Mammary epithelial cell (primary cell): ENCODE measurements around the gene ADCY9.
"Not testable (repeated sequence)": the region's sequence is repeated elsewhere in the genome, so short reads cannot be mapped to it uniquely, and the experiment has no call there.

ENCODE experiments used
- CTCF ChIP-seq, 2 donors: IDR thresholded peaks in 1 of 2; conservative IDR thresholded peaks in 1 of 2; 2 replicates each; pipeline ENCODE4 v1.5.1; 2011 to 2012; ENCODE audit warnings: inconsistent platforms in 2 of 2, low read length in 2 of 2, mild to moderate bottlenecking in 2 of 2, control low read depth in 1 of 2, low read depth in 1 of 2; ENCODE audit not compliant: insufficient read depth in 1 of 2; ENCODE audit errors: extremely low read depth in 1 of 2
- EZH2 ChIP-seq: IDR thresholded peaks from 2 replicates; pipeline ENCODE4 v1.6.1; 2012; ENCODE audit warnings: low read length, inconsistent platforms, borderline replicate concordance

GRCh38 chr16:4153364-4153763, 37.1 kb upstream of the ADCY9 start:
- TF ChIP-seq CTCF (conservative IDR thresholded peaks at IDR 0.05 in 1 of 2, IDR thresholded peaks at IDR 0.05 in 1 of 2; ENCODE audit: extremely low read depth in 1 of 2, insufficient read depth in 1 of 2, low read depth in 1 of 2, low read length in 2 of 2); EZH2: not testable (repeated sequence)
